HepG2 (cell line): Measurements from ENCODE around the gene FAM53B. TPM values are rescaled to one million over a fixed set of nuclear protein-coding genes. Genes with fewer than 3 reads are reported as not detected.

Experiments used
- ATAC-seq: fragments of 200-7000 bp; cut with Tn5 transposase; 3 replicates; pipeline ENCODE4 v1.9.1; 2020; ENCODE audit warnings: mild to moderate bottlenecking, moderate library complexity
- BruUV-seq: library from RNA; stranded (reverse); fragments of 400-500 nt; replicated peaks from 2 replicates; lab custom pipeline; 2021; lab: Mats Ljungman, UMichigan
- CTCF ChIA-PET: fragments of 300-600 bp; formaldehyde crosslinking; extraction: SDS; loops from one replicate; lab custom pipeline; 2021; ENCODE audit warnings: low total read pairs, inconsistent platforms, low intra/inter-chr PET ratio; lab: Yijun Ruan, JAX
- POLR2A ChIA-PET: fragments of 350-600 bp; sonication (Branson Sonifier 250); formaldehyde crosslinking; loops from one replicate; lab custom pipeline; 2020; ENCODE audit warnings: antibody characterized with exemption, inconsistent platforms; lab: Yijun Ruan, JAX
- DNase-seq: peaks from one replicate; pipeline ENCODE4 v3.0.0-alpha.2; 2015; ENCODE audit warnings: low spot score
- FAIRE-seq: peaks from 3 replicates; lab custom pipeline; 2011; peaks lifted over from hg19 to GRCh38; lab: Jason Lieb, UNC
- H2AFZ ChIP-seq: one replicate; pipeline ENCODE4 v1.6.1; 2011; ENCODE audit warnings: low read length, inconsistent platforms
- H3K27ac ChIP-seq: fragments of 300-600 bp; 3 replicates; pipeline ENCODE4 v1.8.0; 2011; ENCODE audit warnings: mixed run types, mild to moderate bottlenecking, mixed read lengths, low read length, inconsistent platforms; ENCODE audit not compliant: insufficient read depth; ENCODE audit errors: extremely low read length
- H3K27me3 ChIP-seq, 2 experiments: fragments of 200-600 bp in 1 of 2; 2 replicates in 1 of 2; 3 replicates in 1 of 2; pipeline versions ENCODE4 v1.6.0 to v1.8.0; 2011; ENCODE audit warnings: low read length in 2 of 2, mild to moderate bottlenecking in 2 of 2, moderate library complexity in 2 of 2, inconsistent platforms in 1 of 2; ENCODE audit not compliant: insufficient read depth in 2 of 2, control insufficient read depth in 1 of 2
- H3K36me3 ChIP-seq, 2 experiments: fragments of 200-600 bp in 1 of 2; replicated peaks in 1 of 2; 2 replicates in 1 of 2; 3 replicates in 1 of 2; pipeline versions ENCODE4 v1.5.1 to v1.8.0; 2011; ENCODE audit warnings: low read length in 2 of 2, inconsistent platforms in 1 of 2; ENCODE audit not compliant: insufficient read depth in 2 of 2, control insufficient read depth in 1 of 2
- H3K4me1 ChIP-seq: 2 replicates; pipeline ENCODE4 v1.5.1; 2012; ENCODE audit warnings: low read length, inconsistent platforms; ENCODE audit not compliant: insufficient read depth
- H3K4me2 ChIP-seq: 2 replicates; pipeline ENCODE4 v1.6.0; 2011; ENCODE audit warnings: low read depth, low read length, inconsistent platforms
- H3K4me3 ChIP-seq, 3 experiments: fragments of 200-600 bp in 1 of 3; sonication (generic), shearing (Covaris generic) in 1 of 3; replicated peaks in 1 of 3; 2 replicates each; pipeline ENCODE4 v1.5.1; 2011 to 2016; ENCODE audit warnings: low read length in 3 of 3, inconsistent platforms in 2 of 3, low read depth in 2 of 3, mild to moderate bottlenecking in 2 of 3, control low read depth in 1 of 3, mixed read lengths in 1 of 3; ENCODE audit not compliant: insufficient read depth in 1 of 3
- H3K79me2 ChIP-seq: one replicate; pipeline ENCODE4 v1.6.1; 2011; ENCODE audit warnings: low read length, inconsistent platforms; ENCODE audit not compliant: insufficient read depth
- H3K9ac ChIP-seq: 2 replicates; pipeline ENCODE4 v1.6.0; 2011; ENCODE audit warnings: mild to moderate bottlenecking, low read depth, low read length, inconsistent platforms; ENCODE audit not compliant: insufficient read depth
- H3K9me3 ChIP-seq: 2 replicates; pipeline ENCODE4 v1.5.1; 2012; ENCODE audit warnings: mild to moderate bottlenecking, low read length
- H4K20me1 ChIP-seq: 2 replicates; pipeline ENCODE4 v1.6.0; 2011; ENCODE audit warnings: inconsistent platforms, mild to moderate bottlenecking, low read length, moderate library complexity; ENCODE audit not compliant: insufficient read depth
- GATAD2A ChIP-seq: IDR thresholded peaks from 2 replicates; pipeline ENCODE4 v1.6.1; 2016
- SATB2 ChIP-seq: sonication (generic); formaldehyde crosslinking; IDR thresholded peaks from 2 replicates; pipeline ENCODE4 v1.5.0; 2020; ENCODE audit warnings: missing genetic modification reagents
- ZNF136 ChIP-seq: sonication (generic); formaldehyde crosslinking; IDR thresholded peaks from 2 replicates; pipeline ENCODE4 v1.8.1; 2022; ENCODE audit warnings: low read depth, mild to moderate bottlenecking, moderate library complexity, missing genetic modification reagents
- ZNF382 ChIP-seq: sonication (generic); formaldehyde crosslinking; IDR thresholded peaks from 2 replicates; pipeline ENCODE4 v1.5.0; 2020; ENCODE audit warnings: missing genetic modification reagents, mild to moderate bottlenecking, borderline replicate concordance
- ZNF451 ChIP-seq: sonication (generic); formaldehyde crosslinking; IDR thresholded peaks from 2 replicates; pipeline ENCODE4 v1.5.0; 2020; ENCODE audit warnings: mild to moderate bottlenecking, missing genetic modification reagents
- ZSCAN31 ChIP-seq: sonication (generic); formaldehyde crosslinking; IDR thresholded peaks from 2 replicates; pipeline ENCODE4 v1.5.0; 2020; ENCODE audit warnings: low read depth, mild to moderate bottlenecking, missing genetic modification reagents
- WGBS: methylation state at CpG from one replicate; pipeline ENCODE4 v1.1.6; 2017; ENCODE audit warnings: low lambda C conversion rate; 5-methylcytosine and 5-hydroxymethylcytosine counted together
- in situ Hi-C: cut with HindIII; loops from 2 replicates; pipeline ENCODE4 v1.10.0; 2017; ENCODE audit warnings: low pct_unique_long_range_greater_than_20kb; ENCODE audit not compliant: extremely low pct_ligation_motif_present
- intact Hi-C: fragments of 100-400 bp; cut with micrococcal nuclease; formaldehyde crosslinking; loops from one replicate; pipeline ENCODE4 v1.10.0; 2022; ENCODE audit not compliant: unreplicated experiment
- polyA plus RNA-seq, 8 experiments: library from polyadenylated mRNA; depleted of rRNA in 3 of 8; stranded (reverse) in 7 of 8; unstranded in 1 of 8; fragments of >200 nt; fragmentation: Illumina TruSeq in 4 of 8; extraction: Trizol in 4 of 8; gene quantifications; 2 replicates each; pipeline versions ENCODE4 v1.2.1 to v1.2.3, GENCODE V29; 2011 to 2016; ENCODE audit warnings: low read depth in 4 of 8, missing spikeins in 1 of 8, mixed read lengths in 1 of 8; ENCODE audit not compliant: insufficient read depth in 1 of 8
- total RNA-seq, 5 experiments: library from RNA; depleted of rRNA; stranded (reverse); fragments of >200 nt; fragmentation: Illumina TruSeq; extraction: Trizol; gene quantifications; 2 replicates each; pipeline ENCODE4 v1.2.3, GENCODE V29; 2016; ENCODE audit warnings: low read depth in 1 of 5
- TF ChIP-seq, protein P1 (sequence below): sonication (generic); formaldehyde crosslinking; IDR thresholded peaks from 2 replicates; pipeline ENCODE4 v1.5.1; 2020; ENCODE audit warnings: mild to moderate bottlenecking, missing genetic modification reagents, moderate library complexity
- TF ChIP-seq, protein P2 (sequence below): IDR thresholded peaks from 2 replicates; pipeline ENCODE4 v1.6.1; 2016; ENCODE audit warnings: low read depth, missing genetic modification reagents, missing compliant biosample characterization

FAM53B gene
- total and polyA plus RNA-seq, 2 of the 13 experiments (the other 11 are each of a cell fraction or from before 2014, with no cell fraction given) = 6.4 to 19.3 TPM

DNA sequence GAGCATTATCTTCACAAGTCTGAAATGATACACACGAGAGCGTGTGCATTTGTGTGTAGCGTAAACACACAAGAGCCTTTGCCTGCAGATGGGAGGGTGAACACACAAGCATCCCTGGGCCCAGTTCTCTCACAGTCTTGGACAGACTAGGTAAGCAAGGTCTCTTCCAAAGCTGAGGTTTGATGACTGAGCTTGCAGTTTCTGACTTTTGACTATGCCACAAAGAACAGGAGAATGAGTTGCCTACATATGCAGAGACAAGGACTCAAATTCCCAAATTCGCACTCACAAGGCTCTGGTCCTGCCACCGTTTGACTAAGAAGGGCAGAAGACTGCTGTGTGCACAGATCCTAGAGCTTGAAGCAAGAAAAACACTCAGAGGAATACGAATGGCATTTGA lies 55.8 kb downstream of the FAM53B start:
- ChIA-PET POLR2A (no interaction called here), CTCF (no interaction called here)
- FAIRE-seq (no peak), DNase-seq (no peak)
- 98% methylated on average over 6 of the region's 6 CpGs for WGBS
- Histone ChIP-seq H3K4me3 (no peak overlapping the region), H4K20me1 (no peaks in the 10 kb centered on the region), H3K9ac (no peak overlapping the region)
- intact Hi-C loops (no loop called here), in situ Hi-C loops (no loop called here)
- no peak for TF ChIP-seq ZSCAN31 (CRISPR knock-in tag)
- TF ChIP-seq, all 625 proteins: peak for 0
- H3K27ac ChIP-seq = no peak overlapping the region
- no peak overlapping the region for H3K4me2 ChIP-seq
- no peaks in the 10 kb centered on the region for H3K27me3 ChIP-seq
- no peak overlapping the region for H2AFZ ChIP-seq
- peaks cover 8 to 24% of the 10 kb centered on the region in 2 experiments for H3K36me3 ChIP-seq
- ATAC-seq = no peak
- BruUV-seq = no TSS peak
- no peaks in the 10 kb centered on the region for H3K4me1 ChIP-seq
- no peaks in the 10 kb centered on the region for H3K79me2 ChIP-seq
- no peaks in the 10 kb centered on the region for H3K9me3 ChIP-seq

DNA sequence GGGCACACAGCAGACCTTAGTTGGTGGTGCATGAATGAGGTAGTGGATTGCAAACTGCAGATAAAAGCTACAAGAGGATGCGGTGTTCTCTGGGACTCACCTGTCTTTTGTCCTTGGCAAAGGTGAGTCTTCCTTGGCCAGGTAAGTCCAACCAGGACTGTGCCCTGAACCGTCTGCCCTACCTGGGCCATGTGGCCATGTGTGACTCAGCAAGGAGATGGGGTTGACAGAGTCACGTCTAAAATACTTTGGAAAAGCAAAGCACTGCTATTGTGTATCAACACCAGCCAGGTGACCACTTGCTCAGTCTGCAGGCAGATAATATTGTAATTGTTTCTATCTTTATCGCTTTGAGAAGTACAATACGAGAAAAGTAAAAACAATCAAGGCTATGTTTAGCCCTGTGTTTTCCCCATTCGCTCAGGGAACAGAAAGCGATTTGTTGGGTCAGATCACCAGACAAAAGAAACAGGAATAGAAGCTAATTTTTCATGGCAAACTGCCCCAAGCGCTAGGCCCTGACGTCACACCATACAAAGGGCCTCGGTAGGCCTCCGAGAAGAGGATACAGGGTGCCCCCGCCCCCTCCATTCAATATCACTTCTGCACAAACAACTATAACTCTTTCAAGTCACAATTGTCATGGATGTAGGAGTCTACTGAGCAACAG lies 57.3 kb downstream of the FAM53B start:
- Histone ChIP-seq H3K36me3 (peaks cover 13 to 34% of the 10 kb centered on the region in 2 experiments), H3K9me3 (no peaks in the 10 kb centered on the region), H3K27ac (no peak overlapping the region), H2AFZ (no peak overlapping the region), H3K27me3 (no peaks in the 10 kb centered on the region), H4K20me1 (no peaks in the 10 kb centered on the region), H3K4me2 (no peak overlapping the region), H3K79me2 (no peaks in the 10 kb centered on the region), H3K4me3 (no peak overlapping the region), H3K9ac (no peak overlapping the region), H3K4me1 (no peaks in the 10 kb centered on the region)
- POLR2A ChIA-PET = no interaction called here
- DNase-seq (no peak), FAIRE-seq (no peak), ATAC-seq (no peak)
- intact Hi-C loops (no loop called here), in situ Hi-C loops (no loop called here)
- BruUV-seq = no TSS peak
- CTCF ChIA-PET = no interaction called here
- 98% methylated on average over 12 of the region's 12 CpGs for WGBS
- TF ChIP-seq, protein P1, sequence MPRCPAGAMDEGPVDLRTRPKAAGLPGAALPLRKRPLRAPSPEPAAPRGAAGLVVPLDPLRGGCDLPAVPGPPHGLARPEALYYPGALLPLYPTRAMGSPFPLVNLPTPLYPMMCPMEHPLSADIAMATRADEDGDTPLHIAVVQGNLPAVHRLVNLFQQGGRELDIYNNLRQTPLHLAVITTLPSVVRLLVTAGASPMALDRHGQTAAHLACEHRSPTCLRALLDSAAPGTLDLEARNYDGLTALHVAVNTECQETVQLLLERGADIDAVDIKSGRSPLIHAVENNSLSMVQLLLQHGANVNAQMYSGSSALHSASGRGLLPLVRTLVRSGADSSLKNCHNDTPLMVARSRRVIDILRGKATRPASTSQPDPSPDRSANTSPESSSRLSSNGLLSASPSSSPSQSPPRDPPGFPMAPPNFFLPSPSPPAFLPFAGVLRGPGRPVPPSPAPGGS (CRISPR knock-in tag) = no peak
- TF ChIP-seq GATAD2A (CRISPR knock-in tag) (no peak), ZNF382 (CRISPR knock-in tag) (no peak), ZNF136 (no peak), SATB2 (CRISPR knock-in tag) (no peak), ZNF451 (CRISPR knock-in tag) (no peak)
- TF ChIP-seq, protein P2, sequence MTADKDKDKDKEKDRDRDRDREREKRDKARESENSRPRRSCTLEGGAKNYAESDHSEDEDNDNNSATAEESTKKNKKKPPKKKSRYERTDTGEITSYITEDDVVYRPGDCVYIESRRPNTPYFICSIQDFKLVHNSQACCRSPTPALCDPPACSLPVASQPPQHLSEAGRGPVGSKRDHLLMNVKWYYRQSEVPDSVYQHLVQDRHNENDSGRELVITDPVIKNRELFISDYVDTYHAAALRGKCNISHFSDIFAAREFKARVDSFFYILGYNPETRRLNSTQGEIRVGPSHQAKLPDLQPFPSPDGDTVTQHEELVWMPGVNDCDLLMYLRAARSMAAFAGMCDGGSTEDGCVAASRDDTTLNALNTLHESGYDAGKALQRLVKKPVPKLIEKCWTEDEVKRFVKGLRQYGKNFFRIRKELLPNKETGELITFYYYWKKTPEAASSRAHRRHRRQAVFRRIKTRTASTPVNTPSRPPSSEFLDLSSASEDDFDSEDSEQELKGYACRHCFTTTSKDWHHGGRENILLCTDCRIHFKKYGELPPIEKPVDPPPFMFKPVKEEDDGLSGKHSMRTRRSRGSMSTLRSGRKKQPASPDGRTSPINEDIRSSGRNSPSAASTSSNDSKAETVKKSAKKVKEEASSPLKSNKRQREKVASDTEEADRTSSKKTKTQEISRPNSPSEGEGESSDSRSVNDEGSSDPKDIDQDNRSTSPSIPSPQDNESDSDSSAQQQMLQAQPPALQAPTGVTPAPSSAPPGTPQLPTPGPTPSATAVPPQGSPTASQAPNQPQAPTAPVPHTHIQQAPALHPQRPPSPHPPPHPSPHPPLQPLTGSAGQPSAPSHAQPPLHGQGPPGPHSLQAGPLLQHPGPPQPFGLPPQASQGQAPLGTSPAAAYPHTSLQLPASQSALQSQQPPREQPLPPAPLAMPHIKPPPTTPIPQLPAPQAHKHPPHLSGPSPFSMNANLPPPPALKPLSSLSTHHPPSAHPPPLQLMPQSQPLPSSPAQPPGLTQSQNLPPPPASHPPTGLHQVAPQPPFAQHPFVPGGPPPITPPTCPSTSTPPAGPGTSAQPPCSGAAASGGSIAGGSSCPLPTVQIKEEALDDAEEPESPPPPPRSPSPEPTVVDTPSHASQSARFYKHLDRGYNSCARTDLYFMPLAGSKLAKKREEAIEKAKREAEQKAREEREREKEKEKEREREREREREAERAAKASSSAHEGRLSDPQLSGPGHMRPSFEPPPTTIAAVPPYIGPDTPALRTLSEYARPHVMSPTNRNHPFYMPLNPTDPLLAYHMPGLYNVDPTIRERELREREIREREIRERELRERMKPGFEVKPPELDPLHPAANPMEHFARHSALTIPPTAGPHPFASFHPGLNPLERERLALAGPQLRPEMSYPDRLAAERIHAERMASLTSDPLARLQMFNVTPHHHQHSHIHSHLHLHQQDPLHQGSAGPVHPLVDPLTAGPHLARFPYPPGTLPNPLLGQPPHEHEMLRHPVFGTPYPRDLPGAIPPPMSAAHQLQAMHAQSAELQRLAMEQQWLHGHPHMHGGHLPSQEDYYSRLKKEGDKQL (CRISPR knock-in tag) = no peak
